ENCODE results near the gene CERS3. TPM values are rescaled to one million over a fixed set of nuclear protein-coding genes. Genes with fewer than 3 reads are reported as not detected.

Gene CERS3
- total RNA-seq, 2 experiments from 2014 or later, result 0.24 TPM; not detected in 1

Other genes starting within 250 kb of the CERS3 start
- gene ADAMTS17, start 187.0 kb downstream of the CERS3 start, total RNA-seq, result 1 to 10 TPM; 2.5 to 3.6 TPM
- 10 to 100 TPM; 27.0 to 27.6 TPM for gene LINS1, start 73.2 kb upstream of the CERS3 start, total RNA-seq
- gene ASB7, start 73.6 kb upstream of the CERS3 start, total RNA-seq, result 10 to 100 TPM; 18.5 to 19.2 TPM

Data from activated naive CD8-positive, alpha-beta T cell treated with anti-CD3 and anti-CD28 coated beads for 36 hours (primary cell).